Measurements from ENCODE around the gene PEX6.

- TF ChIP-seq CTCF (optimal IDR thresholded peaks at IDR 0.05 in 1 of 3, IDR thresholded peaks at IDR 0.05 in 1 of 3, conservative IDR thresholded peaks at IDR 0.05 in 1 of 3; ENCODE audit: extremely low read depth in 1 of 3, insufficient read depth in 2 of 3, low read length in 3 of 3): no peak
- TF ChIP-seq EZH2 (IDR thresholded peaks at IDR 0.05; ENCODE audit: low read length): no peak
Observed at GRCh38 chr6:42961020-42961470, 17.9 kb downstream of the PEX6 start.

Measured in keratinocyte (primary cell).